ENCODE results near the gene PARD6B.
"Not testable (repeated sequence)": the region's sequence is repeated elsewhere in the genome, so short reads cannot be mapped to it uniquely, and the experiment has no call there.

GRCh38 chr20:50769551-50770085, 38.2 kb downstream of the PARD6B start:
- not testable (repeated sequence) for TF ChIP-seq CTCF (IDR thresholded peaks at IDR 0.05); ZFX (IDR thresholded peaks at IDR 0.05; ENCODE audit: borderline replicate concordance)
